ENCODE results near the gene STAB2. TPM values are rescaled to one million over a fixed set of nuclear protein-coding genes. Genes with fewer than 3 reads are reported as not detected.
"Not testable (repeated sequence)": the region's sequence is repeated elsewhere in the genome, so short reads cannot be mapped to it uniquely, and the experiment has no call there.

The STAB2 gene
- total RNA-seq, 1 donor from 2014 or later = not detected

DNA sequence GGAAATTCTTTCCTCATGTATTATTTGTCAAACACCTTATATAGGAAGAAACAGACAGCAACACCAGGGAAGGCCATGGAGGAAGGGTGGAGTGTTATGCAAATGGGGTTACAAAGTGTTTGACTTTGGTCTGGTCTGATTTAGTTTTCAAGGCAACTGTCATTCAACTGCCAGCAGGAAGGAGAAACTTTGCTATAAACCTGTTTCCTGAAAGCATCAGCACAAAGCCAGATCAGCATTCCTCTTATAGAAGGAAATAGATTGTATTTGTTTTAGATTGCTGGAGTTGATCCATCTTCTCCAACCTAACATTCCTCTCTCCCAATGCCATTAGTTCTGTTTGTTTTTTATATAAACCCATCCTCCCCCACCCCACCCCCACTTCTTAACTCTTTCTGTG lies 65.7 kb downstream of the STAB2 start:
- no peaks in the 10 kb centered on the region for H3K9me3 ChIP-seq
- H3K36me3 ChIP-seq = no peaks in the 10 kb centered on the region
- no peaks in the 10 kb centered on the region for H3K27me3 ChIP-seq
- H3K4me3 ChIP-seq = no peak overlapping the region
- H3K27ac ChIP-seq = no peak overlapping the region
- TF ChIP-seq, protein P1, sequence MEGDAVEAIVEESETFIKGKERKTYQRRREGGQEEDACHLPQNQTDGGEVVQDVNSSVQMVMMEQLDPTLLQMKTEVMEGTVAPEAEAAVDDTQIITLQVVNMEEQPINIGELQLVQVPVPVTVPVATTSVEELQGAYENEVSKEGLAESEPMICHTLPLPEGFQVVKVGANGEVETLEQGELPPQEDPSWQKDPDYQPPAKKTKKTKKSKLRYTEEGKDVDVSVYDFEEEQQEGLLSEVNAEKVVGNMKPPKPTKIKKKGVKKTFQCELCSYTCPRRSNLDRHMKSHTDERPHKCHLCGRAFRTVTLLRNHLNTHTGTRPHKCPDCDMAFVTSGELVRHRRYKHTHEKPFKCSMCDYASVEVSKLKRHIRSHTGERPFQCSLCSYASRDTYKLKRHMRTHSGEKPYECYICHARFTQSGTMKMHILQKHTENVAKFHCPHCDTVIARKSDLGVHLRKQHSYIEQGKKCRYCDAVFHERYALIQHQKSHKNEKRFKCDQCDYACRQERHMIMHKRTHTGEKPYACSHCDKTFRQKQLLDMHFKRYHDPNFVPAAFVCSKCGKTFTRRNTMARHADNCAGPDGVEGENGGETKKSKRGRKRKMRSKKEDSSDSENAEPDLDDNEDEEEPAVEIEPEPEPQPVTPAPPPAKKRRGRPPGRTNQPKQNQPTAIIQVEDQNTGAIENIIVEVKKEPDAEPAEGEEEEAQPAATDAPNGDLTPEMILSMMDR (IDR thresholded peaks at IDR 0.05) = no peak
- no peaks in the 10 kb centered on the region for H3K4me1 ChIP-seq
- intact Hi-C loops (cut with DNase I) = no loop called here
- no peak for DNase-seq (ENCODE audit: low spot score in 2 of 2)

DNA sequence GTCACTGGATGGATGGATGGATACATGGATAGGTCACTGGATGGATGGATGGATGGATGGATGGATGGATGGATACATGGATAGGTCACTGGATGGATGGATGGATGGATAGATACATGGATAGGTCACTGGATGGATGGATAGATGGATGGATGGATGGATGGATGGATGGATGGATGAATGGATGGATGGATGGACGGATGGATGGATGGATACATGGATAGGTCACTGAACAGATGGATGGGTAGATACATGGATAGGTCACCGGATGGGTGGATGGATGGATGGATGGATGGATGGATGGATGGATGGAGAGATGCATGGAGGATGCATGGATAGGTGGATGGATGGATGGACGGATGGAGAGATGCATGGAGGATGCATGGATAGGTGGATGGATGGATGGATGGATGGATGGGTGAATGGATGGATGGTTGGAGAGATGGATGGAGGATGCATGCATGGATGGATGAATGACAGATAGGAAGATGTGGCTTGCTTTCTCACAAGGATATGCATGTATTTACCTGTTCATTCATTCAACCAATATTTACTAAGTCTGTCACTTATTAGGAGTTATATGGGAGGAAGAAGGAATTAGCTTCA lies 66.6 kb downstream of the STAB2 start:
- H3K9me3 ChIP-seq; intact Hi-C loops (cut with DNase I); DNase-seq (ENCODE audit: low spot score in 2 of 2); H3K27ac ChIP-seq; H3K4me1 ChIP-seq; H3K27me3 ChIP-seq; H3K36me3 ChIP-seq; H3K4me3 ChIP-seq: not testable (repeated sequence)

GRCh38 chr12:103654816-103655215 lies 67.7 kb downstream of the STAB2 start:
- TF ChIP-seq, protein P1 (IDR thresholded peaks at IDR 0.05) = no peak
- no peaks in the 10 kb centered on the region for H3K4me1 ChIP-seq
- no peak for DNase-seq (ENCODE audit: low spot score in 2 of 2)
- intact Hi-C loops (cut with DNase I) = no loop called here
- H3K4me3 ChIP-seq = no peak overlapping the region
- no peaks in the 10 kb centered on the region for H3K9me3 ChIP-seq
- H3K27me3 ChIP-seq = no peaks in the 10 kb centered on the region
- H3K36me3 ChIP-seq = no peaks in the 10 kb centered on the region
- no peak overlapping the region for H3K27ac ChIP-seq

DNA sequence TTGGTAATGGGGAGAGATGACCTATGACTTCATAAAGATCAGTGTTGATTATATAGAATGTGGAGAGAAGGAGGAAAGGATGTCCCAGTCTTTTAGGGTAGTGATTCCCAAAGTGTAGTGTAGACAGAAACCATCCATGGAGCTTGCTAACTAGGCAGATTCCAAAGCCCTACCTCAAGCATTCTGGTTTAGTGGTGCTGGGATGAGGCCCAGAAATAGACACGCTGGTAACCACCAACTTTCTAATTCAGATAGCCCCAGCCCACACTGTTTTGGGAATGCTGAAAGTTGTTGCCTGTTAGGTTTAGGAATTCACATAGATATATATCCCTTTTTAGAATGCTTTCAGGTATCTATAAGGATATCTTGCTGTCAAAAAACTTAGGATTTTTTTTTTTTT lies 69.2 kb downstream of the STAB2 start:
- Histone ChIP-seq H3K4me1 (no peaks in the 10 kb centered on the region), H3K27me3 (no peaks in the 10 kb centered on the region), H3K4me3 (no peak overlapping the region), H3K36me3 (no peaks in the 10 kb centered on the region), H3K27ac (no peak overlapping the region), H3K9me3 (no peaks in the 10 kb centered on the region)
- intact Hi-C loops (cut with DNase I) = no loop called here
- DNase-seq (ENCODE audit: low spot score in 2 of 2) = no peak
- TF ChIP-seq, protein P1 (IDR thresholded peaks at IDR 0.05) = no peak

- DNase-seq (ENCODE audit: low spot score in 2 of 2) = no peak
- Histone ChIP-seq H3K36me3 (no peaks in the 10 kb centered on the region), H3K9me3 (no peaks in the 10 kb centered on the region), H3K27me3 (no peaks in the 10 kb centered on the region), H3K4me3 (no peak overlapping the region), H3K27ac (no peak overlapping the region), H3K4me1 (no peaks in the 10 kb centered on the region)
- TF ChIP-seq, protein P1 (IDR thresholded peaks at IDR 0.05) = no peak
- intact Hi-C loops (cut with DNase I) = no loop called here
These were observed 70.3 kb downstream of the STAB2 start for GRCh38 chr12:103657331-103657730.

- no peaks in the 10 kb centered on the region for H3K36me3 ChIP-seq
- no peaks in the 10 kb centered on the region for H3K9me3 ChIP-seq
- H3K4me3 ChIP-seq = no peak overlapping the region
- no peaks in the 10 kb centered on the region for H3K27me3 ChIP-seq
- no peak for DNase-seq (ENCODE audit: low spot score in 2 of 2)
- intact Hi-C loops (cut with DNase I) = no loop called here
- TF ChIP-seq, protein P1 (IDR thresholded peaks at IDR 0.05) = no peak
- H3K27ac ChIP-seq = no peak overlapping the region
- no peaks in the 10 kb centered on the region for H3K4me1 ChIP-seq
These were observed 77.6 kb downstream of the STAB2 start for GRCh38 chr12:103664626-103665025.
